HCT116 (cell line): ENCODE data around the gene ANKRD39. TPM values are rescaled to one million over a fixed set of nuclear protein-coding genes. Genes with fewer than 3 reads are reported as not detected.

ENCODE experiments used
- ATAC-seq: fragments of 200-7000 bp; cut with Tn5 transposase; 2 replicates; pipeline ENCODE4 v1.9.1; 2020; ENCODE audit warnings: mild to moderate bottlenecking, moderate library complexity
- BruUV-seq: library from RNA; stranded (reverse); fragments of 400-500 nt; replicated peaks from 2 replicates; lab custom pipeline; 2021; lab: Mats Ljungman, UMichigan
- CTCF ChIA-PET: fragments of 300-600 bp; sonication (Branson Sonifier 250); formaldehyde crosslinking; loops from one replicate; lab custom pipeline; 2021; ENCODE audit warnings: antibody characterized with exemption; lab: Charles Lee
- POLR2A ChIA-PET: fragments of 300-600, 350-600 bp; sonication (Branson Sonifier 250); formaldehyde crosslinking; loops from one replicate; lab custom pipeline; 2021; ENCODE audit warnings: antibody characterized with exemption; lab: Charles Lee
- RAD21 ChIA-PET, 2 experiments: fragments of 300-600 bp; sonication (Branson Sonifier 250); formaldehyde crosslinking; loops; one replicate each; lab custom pipeline; 2023; ENCODE audit warnings: low total read pairs in 2 of 2; ENCODE audit not compliant: uncharacterized antibody in 2 of 2, unreplicated experiment in 2 of 2, low non-redundant PET in 1 of 2; lab: Charles Lee
- DNase-seq: peaks from one replicate; pipeline ENCODE4 v3.0.0-alpha.2; 2010; ENCODE audit warnings: low read depth, low spot score
- H2AFZ ChIP-seq: fragments of 200-600 bp; shearing (Covaris generic), sonication (generic); 2 replicates; pipeline ENCODE4 v1.6.1; 2017; ENCODE audit warnings: low read depth, mixed run types, mixed read lengths, antibody characterized with exemption, low read length; ENCODE audit not compliant: poor library complexity, severe bottlenecking
- H3K27ac ChIP-seq: 2 replicates; pipeline ENCODE4 v1.5.1; 2012; ENCODE audit warnings: low read depth, low read length
- H3K27me3 ChIP-seq: fragments of 200-600 bp; sonication (generic); 2 replicates; pipeline ENCODE4 v1.6.1; 2016; ENCODE audit warnings: mixed run types, low read length, mixed read lengths; ENCODE audit not compliant: insufficient read depth
- H3K36me3 ChIP-seq, 2 experiments: fragments of 200-500 bp in 1 of 2; fragments of 200-600 bp in 1 of 2; sonication (Bioruptor generic) in 1 of 2; sonication (generic) in 1 of 2; 2 replicates each; pipeline versions ENCODE4 v1.5.1 to v1.6.1; 2014 to 2016; ENCODE audit warnings: low read length in 2 of 2, inconsistent platforms in 1 of 2, mixed read lengths in 1 of 2, mixed run types in 1 of 2; ENCODE audit not compliant: insufficient read depth in 2 of 2, control insufficient read depth in 1 of 2
- H3K4me1 ChIP-seq, 2 experiments: fragments of 200-600 bp in 1 of 2; sonication (generic) in 1 of 2; 2 replicates each; pipeline versions ENCODE4 v1.5.1 to v1.6.1; 2012 to 2017; ENCODE audit warnings: low read length in 2 of 2, inconsistent platforms in 1 of 2, mild to moderate bottlenecking in 1 of 2, mixed read lengths in 1 of 2, mixed run types in 1 of 2, moderate library complexity in 1 of 2; ENCODE audit not compliant: insufficient read depth in 2 of 2, control insufficient read depth in 1 of 2
- H3K4me2 ChIP-seq: fragments of 200-600 bp; sonication (generic); 2 replicates; pipeline ENCODE4 v1.6.1; 2017; ENCODE audit warnings: mixed run types, low read length, mixed read lengths
- H3K4me3 ChIP-seq, 2 experiments: fragments of 200-600 bp in 1 of 2; sonication (generic) in 1 of 2; replicated peaks in 1 of 2; 2 replicates each; pipeline ENCODE4 v1.5.1; 2011 to 2016; ENCODE audit warnings: low read length in 2 of 2, control low read depth in 1 of 2, low read depth in 1 of 2, mild to moderate bottlenecking in 1 of 2, mixed read lengths in 1 of 2, mixed run types in 1 of 2
- H3K79me2 ChIP-seq: fragments of 200-600 bp; sonication (generic); 2 replicates; pipeline ENCODE4 v1.6.1; 2017; ENCODE audit warnings: mild to moderate bottlenecking, mixed run types, low read length, moderate library complexity, mixed read lengths; ENCODE audit not compliant: insufficient read depth
- H3K9ac ChIP-seq: fragments of 200-600 bp; sonication (generic); 2 replicates; pipeline ENCODE4 v1.6.1; 2016; ENCODE audit warnings: low read length, mixed read lengths
- H3K9me2 ChIP-seq: fragments of 200-600 bp; sonication (generic), shearing (Covaris generic); 2 replicates; pipeline ENCODE4 v1.6.1; 2017; ENCODE audit warnings: mixed run types, mild to moderate bottlenecking, moderate library complexity; ENCODE audit not compliant: insufficient read depth
- H3K9me3 ChIP-seq, 2 experiments: fragments of 200-500 bp in 1 of 2; fragments of 200-600 bp in 1 of 2; sonication (Bioruptor generic) in 1 of 2; sonication (generic) in 1 of 2; 2 replicates each; pipeline ENCODE4 v1.6.1; 2014 to 2017; ENCODE audit warnings: low read length in 2 of 2, mixed read lengths in 2 of 2, inconsistent platforms in 1 of 2, low read depth in 1 of 2, mild to moderate bottlenecking in 1 of 2, mixed run types in 1 of 2, moderate library complexity in 1 of 2; ENCODE audit not compliant: control insufficient read depth in 1 of 2, insufficient read depth in 1 of 2
- H4K20me1 ChIP-seq: fragments of 200-600 bp; sonication (generic), shearing (Covaris generic); 2 replicates; pipeline ENCODE4 v1.6.1; 2017; ENCODE audit warnings: mixed run types, mild to moderate bottlenecking, moderate library complexity; ENCODE audit not compliant: insufficient read depth
- EGR1 ChIP-seq: IDR thresholded peaks from 2 replicates; pipeline ENCODE4 v1.6.1; 2012; ENCODE audit warnings: low read depth
- EZH2 ChIP-seq: fragments of 200-600 bp; sonication (generic); IDR thresholded peaks from 2 replicates; pipeline ENCODE4 v1.6.1; 2017; ENCODE audit warnings: antibody characterized with exemption, mixed run types
- FOSL1 ChIP-seq: IDR thresholded peaks from 2 replicates; pipeline ENCODE4 v1.6.1; 2012; ENCODE audit warnings: low read depth
- JUND ChIP-seq: IDR thresholded peaks from 2 replicates; pipeline ENCODE4 v1.6.1; 2012
- REST ChIP-seq: IDR thresholded peaks from 2 replicates; pipeline ENCODE4 v1.6.1; 2012; ENCODE audit warnings: low read depth
- SIN3A ChIP-seq: IDR thresholded peaks from 2 replicates; pipeline ENCODE4 v1.6.1; 2012; ENCODE audit warnings: low read depth
- SP1 ChIP-seq: IDR thresholded peaks from 2 replicates; pipeline ENCODE4 v1.6.1; 2012; ENCODE audit warnings: low read depth
- SRF ChIP-seq: IDR thresholded peaks from 2 replicates; pipeline ENCODE4 v1.6.1; 2012; ENCODE audit warnings: low read depth
- TCF7L2 ChIP-seq: IDR thresholded peaks from 2 replicates; pipeline ENCODE4 v1.7.0; 2011; ENCODE audit warnings: borderline replicate concordance, inconsistent platforms; ENCODE audit not compliant: insufficient read depth, insufficient read length; ENCODE audit errors: extremely low read depth
- YY1 ChIP-seq: IDR thresholded peaks from 2 replicates; pipeline ENCODE4 v1.6.1; 2011; ENCODE audit warnings: low read length, low read depth, moderate library complexity, mild to moderate bottlenecking; ENCODE audit not compliant: insufficient replicate concordance; ENCODE audit errors: extremely low read depth
- ZFX ChIP-seq: fragments of 450-650 bp; IDR thresholded peaks from 2 replicates; pipeline ENCODE4 v1.6.1; 2017
- intact Hi-C: fragments of 100-400 bp; cut with micrococcal nuclease; formaldehyde crosslinking; loops from 2 replicates; pipeline ENCODE4 v1.10.0; 2022
- total RNA-seq: library from RNA; stranded (reverse); gene quantifications from one replicate; pipeline ENCODE4 v1.2.1, GENCODE V29; 2021; ENCODE audit not compliant: unreplicated experiment

ANKRD39 gene
- total RNA-seq, 1 experiment from 2014 or later: 24.2 TPM

GRCh38 chr2:96810783-96811192 is 47.0 kb downstream of the ANKRD39 start:
- no peak overlapping the region for H3K27ac ChIP-seq
- H4K20me1 ChIP-seq: no peaks in the 10 kb centered on the region
- H3K9me3 ChIP-seq: no peaks in the 10 kb centered on the region
- TF ChIP-seq FOSL1 (no peak), EGR1 (no peak), REST (no peak), ZFX (no peak), JUND (no peak), YY1 (no peak), SIN3A (no peak), EZH2 (no peak), SP1 (no peak), TCF7L2 (no peak), SRF (no peak)
- ChIA-PET CTCF (no interaction called here), POLR2A (interaction anchor here (0.6 kb wide), 1 partner anchor 62 kb away, joined by 4 read pairs; no protein-coding TSS in a partner anchor), RAD21 (no interaction called here)
- no peaks in the 10 kb centered on the region for H3K9me2 ChIP-seq
- BruUV-seq: no TSS peak
- no peaks in the 10 kb centered on the region; a peak in 1 of 4 replicates for H3K36me3 ChIP-seq
- H3K4me3 ChIP-seq: no peak overlapping the region
- no peak for DNase-seq
- no peak for ATAC-seq
- no peak overlapping the region for H3K9ac ChIP-seq
- H3K4me1 ChIP-seq: peaks cover 2 to 9% of the 10 kb centered on the region in 2 experiments; a peak in 1 of 4 replicates
- H3K27me3 ChIP-seq: no peaks in the 10 kb centered on the region
- H3K79me2 ChIP-seq: no peaks in the 10 kb centered on the region
- intact Hi-C loops: no loop called here
- H3K4me2 ChIP-seq: no peak overlapping the region
- no peak overlapping the region for H2AFZ ChIP-seq
